GM19395 (cell line): ENCODE data around the gene SAFB2.

Source experiments
- ATAC-seq: cut with Tn5 transposase; IDR thresholded peaks from one replicate; pipeline ENCODE4 v1.9.1; 2021; ENCODE audit warnings: mild to moderate bottlenecking, moderate library complexity; ENCODE audit not compliant: unreplicated experiment

SAFB2 gene

DNA sequence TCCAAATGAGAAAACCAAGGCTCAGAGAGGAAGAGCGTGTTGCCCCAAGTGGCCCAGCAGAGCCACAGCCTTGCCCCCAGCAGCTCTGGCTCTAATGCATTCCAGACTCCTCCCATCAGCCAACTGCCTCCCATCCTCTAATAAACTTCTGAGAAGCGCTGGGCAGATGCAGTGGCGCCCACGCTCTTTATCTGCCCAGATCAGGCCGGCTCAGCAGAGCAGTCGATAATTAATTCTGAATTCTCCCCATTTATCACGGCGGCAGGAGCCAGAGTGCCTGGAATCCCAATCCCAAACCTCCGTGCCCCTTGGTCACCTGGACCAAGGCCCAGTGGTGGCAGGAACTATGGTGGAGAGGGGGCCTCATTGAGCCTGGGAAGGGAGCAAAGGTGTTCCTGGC, 68.7 kb downstream of the SAFB2 start:
- ATAC-seq = no peak

DNA sequence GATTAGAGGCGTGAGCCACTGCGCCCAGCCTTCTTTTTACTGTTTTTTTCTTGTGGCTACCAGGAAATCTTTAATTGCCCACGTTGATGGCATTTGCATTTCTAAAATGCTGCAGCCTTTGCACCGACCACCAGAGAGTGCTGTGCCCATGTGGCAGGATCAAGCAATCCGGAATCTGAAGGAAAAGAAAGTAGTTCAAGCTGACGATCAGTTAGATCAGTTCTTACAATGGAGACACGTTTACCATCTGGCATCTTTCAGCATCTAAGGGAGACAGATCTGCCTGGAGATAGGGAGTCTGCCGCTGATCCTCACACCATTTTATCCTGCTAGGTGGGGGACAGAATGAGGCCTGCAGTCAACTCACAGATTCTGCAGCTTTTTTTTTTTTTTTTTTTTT, 74.7 kb downstream of the SAFB2 start:
- no peak for ATAC-seq

DNA sequence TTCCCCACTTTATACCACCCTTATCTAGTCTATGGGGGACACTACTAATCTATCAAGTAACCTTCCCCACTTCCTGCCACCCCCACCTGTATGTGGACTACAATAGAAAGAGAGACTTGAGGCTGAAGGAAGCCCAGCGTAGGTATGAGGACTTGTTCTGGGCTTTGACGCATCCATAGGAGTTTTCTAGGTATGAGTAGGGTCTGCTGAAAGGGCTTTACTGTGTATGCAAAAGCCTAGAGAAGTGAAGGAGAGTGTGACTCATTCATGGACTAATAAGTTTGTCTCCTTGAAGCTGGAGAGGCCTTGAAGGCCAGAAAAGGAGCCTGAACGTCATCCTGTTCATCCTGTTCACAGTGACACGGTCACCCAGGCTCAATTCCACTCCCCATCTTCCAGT, 76.6 kb downstream of the SAFB2 start:
- ATAC-seq = no peak

DNA sequence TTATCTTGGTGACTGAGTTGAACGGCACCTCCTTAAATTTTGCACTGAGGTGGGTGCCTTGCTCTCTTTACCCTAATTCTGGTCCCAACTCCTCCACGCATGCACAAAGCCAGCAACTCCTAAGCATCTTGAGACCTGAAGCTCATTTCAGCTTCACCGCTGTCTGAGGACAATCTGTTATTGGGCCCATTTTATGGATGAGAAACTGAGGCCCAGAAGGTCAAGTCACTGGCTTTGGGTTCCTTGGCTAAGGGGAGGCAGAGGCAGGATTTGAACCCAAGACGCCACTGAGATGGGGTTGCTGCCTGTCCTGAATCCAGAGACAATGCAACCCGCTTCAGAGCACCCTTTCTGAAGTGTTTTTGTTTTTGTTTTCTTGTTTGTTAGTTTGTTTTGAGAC, 77.5 kb downstream of the SAFB2 start:
- ATAC-seq = no peak

DNA sequence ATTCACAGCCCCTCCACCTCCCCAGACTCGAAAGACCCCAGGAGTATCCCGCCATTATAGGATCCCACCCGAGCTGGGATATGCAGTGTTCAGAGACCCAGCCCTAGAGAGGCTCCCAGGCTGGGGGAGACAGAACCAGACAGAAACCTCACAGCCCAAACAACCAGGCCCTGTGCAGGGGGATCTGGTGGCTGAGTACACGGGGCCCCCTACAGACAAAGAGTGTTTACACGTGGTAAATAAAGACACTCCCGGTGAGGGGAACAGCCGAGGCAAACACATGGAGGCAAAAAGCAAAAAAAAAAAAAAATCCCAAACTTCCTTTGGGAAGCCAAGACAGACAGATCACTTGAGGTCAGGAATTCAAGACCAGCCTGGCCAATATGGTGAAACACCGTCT, 79.9 kb downstream of the SAFB2 start:
- ATAC-seq = no peak

DNA sequence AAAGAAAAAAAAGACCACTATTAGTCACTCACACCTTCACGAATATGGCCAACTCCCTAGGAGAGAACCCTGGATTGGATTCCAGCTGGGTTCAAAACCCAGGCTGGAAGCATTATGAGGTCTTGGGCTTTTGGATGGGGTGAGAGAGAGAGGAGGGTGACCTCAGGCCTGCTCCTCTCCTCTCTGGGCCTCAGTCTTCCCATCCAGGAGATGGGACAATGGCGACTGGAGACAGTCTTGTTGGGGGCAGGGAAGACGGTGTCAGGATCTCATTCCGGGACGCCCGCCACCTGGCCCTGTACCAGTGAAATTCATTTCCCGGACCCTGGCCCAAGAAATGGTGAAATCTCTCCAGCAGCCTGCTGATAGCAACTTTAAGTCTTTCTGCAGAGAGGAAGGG, 81.1 kb downstream of the SAFB2 start:
- no peak for ATAC-seq

DNA sequence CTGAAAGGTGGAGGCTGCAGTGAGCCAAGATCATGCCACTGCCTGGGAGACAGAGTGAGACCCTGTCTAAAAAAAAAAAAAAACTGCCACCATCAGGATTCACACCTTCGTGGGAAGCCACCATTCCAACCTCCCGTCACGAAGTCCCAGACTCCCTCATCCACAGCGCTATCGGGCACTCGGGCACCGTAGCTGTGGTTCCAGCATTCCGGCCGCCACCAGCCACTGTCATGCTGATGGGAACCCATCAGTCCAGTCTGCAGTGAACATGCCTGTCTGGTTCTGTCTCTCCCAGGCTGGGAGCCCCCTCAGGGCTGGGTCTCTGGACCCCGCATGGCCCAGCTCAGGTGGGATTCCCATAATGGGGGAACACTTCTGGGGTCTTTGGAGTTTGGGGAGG, 82.4 kb downstream of the SAFB2 start:
- no peak for ATAC-seq

DNA sequence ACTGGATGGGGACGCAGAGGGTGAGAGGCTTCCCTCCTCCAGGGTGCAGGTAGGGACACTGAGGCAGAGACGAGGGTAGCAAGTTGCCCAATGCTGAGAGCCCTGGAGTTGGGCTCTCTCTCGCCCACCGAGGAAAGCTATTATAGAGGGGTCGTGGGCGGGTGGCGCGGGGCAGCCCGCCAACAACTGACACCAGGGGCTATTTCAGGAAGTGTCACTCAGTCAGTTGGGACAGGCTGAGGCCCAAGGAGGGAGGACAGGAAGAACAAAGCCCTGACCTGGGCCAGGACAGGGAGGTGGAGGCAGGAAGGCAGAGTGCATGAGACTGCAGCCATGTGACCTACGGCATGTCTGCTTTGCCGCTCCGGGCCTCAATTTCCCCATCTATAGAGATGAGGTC, 84.7 kb downstream of the SAFB2 start:
- ATAC-seq = no peak
